ENCODE data around the gene FILIP1.
"Not testable (repeated sequence)": the region's sequence is repeated elsewhere in the genome, so short reads cannot be mapped to it uniquely, and the experiment has no call there.

DNA sequence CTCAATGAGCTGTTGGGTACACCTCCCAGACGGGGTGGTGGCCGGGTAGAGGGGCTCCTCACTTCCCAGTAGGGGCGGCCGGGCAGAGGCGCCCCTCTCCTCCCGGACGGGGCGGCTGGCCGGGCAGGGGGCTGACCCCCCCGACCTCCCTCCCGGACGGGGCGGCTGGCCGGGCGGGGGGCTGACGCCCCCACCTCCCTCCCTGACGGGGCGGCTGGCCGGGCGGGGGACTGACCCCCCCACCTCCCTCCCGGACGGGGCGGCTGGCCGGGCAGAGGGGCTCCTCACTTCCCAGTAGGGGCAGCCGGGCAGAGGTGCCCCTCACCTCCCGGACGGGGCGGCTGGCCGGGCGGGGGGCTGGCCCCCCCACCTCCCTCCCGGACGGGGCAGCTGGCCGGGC lies 52.1 kb downstream of the FILIP1 start:
- not testable (repeated sequence) for TF ChIP-seq CTCF, EP300, POLR2AphosphoS5 (IDR thresholded peaks at IDR 0.05)

Measured in suprapubic skin (tissue), 4 donors.